Epidermal melanocyte (primary cell): ENCODE data around the gene STBD1.
"Not testable (repeated sequence)": the region's sequence is repeated elsewhere in the genome, so short reads cannot be mapped to it uniquely, and the experiment has no call there.

Experiments
- DNase-seq: peaks from one replicate; pipeline ENCODE4 v3.0.0; 2011; ENCODE audit warnings: low spot score; ENCODE audit not compliant: insufficient read length

STBD1 gene

DNA sequence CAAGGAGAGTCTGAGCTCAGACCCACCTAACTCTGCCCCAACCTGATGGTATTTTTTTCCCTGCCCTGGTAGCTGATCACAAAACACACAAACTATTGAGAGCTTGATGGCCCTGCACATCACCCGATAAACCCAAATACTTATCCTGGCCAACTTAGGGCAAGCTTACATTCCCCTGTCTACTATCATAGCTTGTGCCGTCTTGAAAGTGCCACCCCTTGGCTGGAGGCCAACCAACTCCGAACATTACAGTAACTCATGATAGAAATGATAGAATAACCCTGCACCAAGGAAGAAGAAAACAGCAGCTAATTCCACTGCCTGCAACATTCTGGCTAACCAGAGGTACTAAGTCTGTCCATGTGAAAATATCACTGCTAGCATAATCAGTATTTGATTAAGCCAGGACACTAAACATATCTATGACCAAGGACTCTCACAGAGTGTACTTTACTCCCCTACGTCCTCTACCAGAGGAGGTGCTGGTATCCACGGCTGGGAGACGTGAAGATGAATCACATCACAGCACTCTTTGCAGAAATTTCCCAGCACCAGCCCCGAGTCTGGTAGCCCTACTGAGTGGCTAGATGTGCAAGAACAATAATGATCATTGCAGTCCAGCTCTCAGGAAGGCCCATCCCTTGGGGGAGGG, 8.9 kb downstream of the STBD1 start:
- no peak for DNase-seq

DNA sequence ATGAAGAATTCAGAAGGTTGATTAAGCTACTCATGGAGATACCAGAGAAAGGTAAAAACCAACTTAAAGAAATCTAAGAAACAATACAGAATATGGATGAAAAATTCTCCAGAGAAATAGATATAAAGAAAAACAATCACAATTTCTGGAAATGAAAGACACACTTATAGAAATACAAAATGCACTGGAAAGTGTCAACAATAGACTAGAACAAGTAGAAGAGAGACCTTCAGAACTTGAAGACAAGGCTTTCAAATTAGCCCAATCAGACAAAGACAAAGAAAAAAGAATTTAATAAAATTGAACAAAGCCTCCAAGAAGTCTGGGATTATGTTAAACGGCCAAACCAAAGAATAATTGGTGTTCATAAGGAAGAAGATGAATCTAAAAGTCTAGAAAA, 9.6 kb downstream of the STBD1 start:
- no peak for DNase-seq

DNA sequence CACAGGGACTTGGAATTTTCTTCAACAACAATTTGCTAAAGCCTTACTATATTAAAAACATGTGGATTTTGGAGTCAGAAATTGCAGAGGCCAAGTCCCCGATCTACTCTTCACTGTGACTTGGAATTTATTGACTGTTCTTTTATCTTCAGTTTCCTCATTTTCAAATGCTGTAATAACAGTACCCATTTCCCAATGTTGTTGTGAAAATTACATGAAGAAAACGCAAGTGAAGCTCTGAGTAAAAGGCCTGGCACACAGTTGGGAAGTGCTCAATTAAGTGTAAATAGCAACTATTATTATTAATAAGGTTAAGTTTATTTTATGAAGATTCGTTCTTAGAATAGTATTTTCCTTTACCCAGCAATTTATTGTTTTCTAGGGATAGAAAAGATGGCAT, 15.7 kb downstream of the STBD1 start:
- DNase-seq: no peak

DNA sequence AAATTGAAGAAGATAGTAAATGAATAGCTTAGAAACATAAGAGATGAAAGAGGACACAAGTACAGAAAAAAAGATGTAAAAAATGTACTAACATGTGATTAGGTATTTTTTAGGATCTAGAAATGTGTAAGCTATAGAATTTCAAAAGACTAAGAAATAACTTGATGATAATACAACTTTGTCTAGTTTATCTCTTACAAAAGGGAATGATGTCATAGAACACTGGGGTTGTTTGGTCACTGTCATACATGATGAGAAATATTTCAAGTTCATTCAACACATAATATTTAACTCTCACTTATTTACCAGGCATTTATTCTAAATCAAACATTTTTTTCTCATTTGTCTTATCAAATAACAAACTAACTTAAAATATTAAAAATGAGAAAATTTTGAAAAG, 18.5 kb downstream of the STBD1 start:
- no peak for DNase-seq

DNA sequence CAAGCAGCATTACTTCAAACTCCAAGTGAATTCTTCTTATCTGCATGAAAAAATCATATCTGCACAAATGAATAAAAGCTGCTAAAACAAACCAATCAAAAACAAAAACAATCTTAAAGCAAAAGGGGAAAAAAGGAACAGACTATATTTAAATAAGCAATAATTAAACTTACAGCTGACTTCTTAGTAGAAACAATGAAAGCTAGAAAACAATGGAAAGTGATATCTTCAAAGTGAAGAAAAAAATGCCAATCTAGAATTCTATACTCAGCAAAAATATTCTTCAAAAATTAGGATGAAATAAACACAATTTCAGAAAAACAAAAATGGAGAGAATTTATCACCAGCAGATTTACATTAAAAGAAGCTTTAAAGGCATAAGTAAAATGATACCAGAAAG, 20.0 kb downstream of the STBD1 start:
- no peak for DNase-seq

DNA sequence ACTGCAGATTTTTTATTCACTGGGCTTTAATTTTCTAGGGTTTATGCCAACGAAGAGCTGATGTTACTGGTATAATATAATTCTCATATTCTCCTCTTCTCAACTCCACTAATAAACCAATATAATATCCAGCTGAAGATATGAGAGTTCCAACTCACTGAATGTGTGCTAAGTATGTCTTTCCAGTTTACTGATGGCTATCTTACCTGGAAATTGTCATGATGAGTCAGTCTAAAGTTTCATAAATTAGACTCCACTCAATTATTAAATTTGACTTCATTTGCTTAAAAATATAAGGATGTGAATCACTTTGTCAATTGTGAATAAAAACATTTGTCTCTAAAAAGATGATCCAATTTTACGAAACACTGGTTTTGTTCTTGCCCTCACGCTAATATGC, 28.4 kb downstream of the STBD1 start:
- DNase-seq: no peak

DNA sequence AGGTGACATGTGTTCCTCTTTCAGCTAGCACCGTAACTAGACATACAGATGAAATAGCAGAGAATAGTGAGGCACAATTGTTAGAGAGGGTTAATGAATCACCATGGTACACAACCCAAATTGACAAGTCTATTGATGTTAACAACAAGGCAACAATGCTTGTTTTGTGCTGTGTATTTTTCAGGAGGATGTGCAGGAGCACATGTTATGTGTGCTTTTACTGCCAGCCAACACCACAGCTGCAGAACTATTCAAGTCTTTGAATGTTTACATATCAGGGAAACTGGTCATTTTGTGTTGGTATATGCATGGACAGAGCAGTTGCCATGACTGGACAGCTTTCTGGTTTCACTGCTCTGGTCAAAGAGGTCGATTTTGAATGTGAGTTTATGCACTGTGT, 32.8 kb downstream of the STBD1 start:
- no peak for DNase-seq

DNA sequence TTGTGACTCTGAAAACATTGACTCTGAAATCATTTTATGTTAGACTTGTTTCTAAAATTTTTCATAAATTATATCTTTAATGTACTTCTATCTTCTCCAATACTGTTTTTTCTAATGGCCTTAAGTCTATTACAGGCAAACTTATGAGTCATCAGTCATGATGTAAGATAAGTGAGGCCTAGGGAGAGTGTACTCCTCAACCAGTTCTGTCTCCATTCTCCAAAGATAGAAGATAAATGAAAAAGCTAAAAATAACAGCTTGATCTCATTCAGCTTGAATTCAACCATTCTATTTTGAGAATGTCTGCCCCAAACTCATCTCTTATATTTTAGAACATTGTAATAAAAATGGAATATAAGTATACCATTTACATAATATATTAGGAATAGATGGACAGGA, 34.5 kb downstream of the STBD1 start:
- no peak for DNase-seq

DNA sequence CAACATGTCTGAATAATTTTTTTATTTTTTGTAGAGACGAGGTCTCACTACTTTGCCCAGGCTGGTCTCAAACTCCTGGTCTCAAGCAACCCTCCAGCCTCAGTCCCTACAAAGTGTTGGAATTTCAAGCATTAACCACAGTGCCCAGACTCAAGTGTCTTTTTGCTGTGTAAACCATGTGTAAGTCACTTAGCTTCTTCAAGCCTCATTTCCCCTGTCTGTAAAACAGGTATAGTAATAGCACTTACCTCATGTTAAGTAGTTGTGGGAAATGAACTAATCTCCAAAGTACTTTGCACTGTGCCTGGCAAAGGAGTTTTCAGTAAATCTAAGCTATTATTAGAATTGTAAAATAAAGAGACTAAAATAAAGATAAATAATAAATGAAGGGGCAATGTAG, 35.7 kb downstream of the STBD1 start:
- no peak for DNase-seq

DNA sequence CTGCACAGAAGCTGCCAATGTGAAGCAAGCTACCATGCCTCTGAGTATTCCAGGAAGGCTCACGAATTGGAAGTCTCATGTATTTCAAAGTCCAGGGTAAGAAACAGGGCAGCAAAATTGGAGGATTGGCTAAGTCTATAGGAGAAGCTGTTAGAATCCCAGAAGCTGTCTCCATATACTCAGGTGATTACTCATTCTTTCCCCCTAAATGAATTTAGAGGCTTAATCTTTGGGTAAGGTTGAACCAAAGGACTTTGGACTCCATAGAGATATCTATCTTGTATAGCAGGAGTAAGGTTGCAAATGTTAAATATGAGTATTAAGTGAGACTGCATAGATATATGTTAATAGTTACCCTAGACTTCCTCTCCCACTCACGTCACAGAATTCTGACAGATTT, 36.3 kb downstream of the STBD1 start:
- no peak for DNase-seq

DNA sequence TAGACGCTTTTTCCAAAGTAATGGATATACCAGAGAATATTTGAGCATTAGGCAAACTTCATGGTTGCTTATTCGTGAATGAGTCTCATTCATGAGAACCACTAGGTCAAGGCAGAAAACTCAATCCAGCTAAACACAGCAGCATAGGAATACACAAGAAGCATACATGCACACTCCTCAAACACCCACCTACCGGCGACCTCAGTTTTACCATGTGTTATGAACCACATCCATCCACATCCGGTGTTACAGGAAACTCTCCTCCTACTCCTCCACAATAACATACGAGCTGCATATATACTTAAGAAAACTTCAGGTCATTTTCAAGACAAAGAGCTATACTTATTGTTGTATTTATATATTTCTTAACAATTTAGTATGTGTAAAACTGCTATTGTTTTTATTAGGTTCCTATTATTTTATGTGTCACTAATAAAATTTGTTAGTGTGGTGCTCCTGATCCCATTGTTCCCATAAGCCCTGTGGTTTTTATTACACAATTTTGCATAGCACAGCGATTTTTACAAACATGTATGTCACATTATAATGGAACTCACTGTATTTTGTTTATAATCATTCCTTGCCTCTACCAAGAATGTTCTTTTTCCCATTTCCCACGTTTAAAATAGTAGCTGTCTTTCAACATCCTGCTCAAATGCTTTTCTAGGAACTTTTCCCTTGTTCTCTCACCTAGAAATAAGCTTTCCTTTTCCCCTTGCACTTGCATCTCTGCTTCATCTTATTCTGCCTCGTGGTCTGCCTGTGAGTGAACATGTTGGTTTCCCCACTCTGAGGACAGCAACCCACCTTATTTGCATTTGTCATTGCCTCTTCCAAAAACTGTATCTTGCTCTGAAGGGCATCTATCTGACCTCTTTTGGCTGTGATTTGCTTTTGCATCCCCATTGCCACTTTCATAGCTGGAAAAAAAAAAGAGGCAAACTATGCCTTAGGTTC, 48.3 kb downstream of the STBD1 start:
- no peak for DNase-seq

DNA sequence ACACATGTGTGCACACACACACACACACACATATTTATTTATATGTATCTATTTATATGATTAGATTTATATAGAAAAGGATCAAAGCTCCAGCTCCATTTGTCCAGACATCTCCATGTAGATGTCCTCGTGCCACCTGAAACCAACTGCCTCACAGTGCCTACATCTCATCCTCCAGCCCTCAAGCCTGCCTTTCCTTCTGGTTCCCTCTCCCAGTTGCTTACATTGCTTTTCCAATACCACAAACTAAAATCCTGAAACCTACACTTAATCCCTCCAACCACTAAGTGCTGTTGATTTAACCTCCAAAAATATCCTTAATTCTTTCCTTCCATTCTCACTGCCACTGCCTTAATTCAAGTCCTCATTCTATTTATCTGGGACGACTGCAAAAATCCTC, 51.4 kb downstream of the STBD1 start:
- DNase-seq: no peak

DNA sequence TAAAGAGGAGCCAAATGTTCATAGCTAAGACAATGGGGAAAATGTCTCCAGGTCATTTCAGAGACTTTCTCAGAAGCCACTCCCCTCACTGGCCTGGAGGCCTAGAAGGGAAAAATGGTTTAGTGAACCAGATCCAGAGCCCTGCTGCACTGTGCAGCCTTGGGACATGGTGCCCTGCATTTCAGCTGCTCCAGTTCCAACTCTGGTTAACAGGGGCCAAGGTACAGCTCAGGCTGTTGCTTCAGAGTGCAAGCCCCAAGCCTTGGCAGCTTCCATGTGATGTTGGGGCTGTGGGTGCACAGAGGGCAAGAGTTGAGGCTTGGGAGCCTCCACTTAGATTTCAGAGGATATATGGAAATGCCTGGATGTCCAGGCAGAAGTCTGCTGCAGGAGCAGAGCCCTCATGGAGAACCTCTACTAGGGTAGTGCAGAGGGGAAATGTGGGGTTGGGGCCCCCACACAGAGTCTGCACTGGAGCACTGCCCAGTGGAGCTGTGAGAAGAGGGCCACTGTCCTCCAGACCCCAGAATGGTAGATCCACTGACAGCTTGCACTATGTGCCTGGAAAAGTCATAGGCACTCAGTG, 53.4 kb downstream of the STBD1 start:
- DNase-seq: not testable (repeated sequence)
